ENCODE results near the gene COL25A1.
"Not testable (repeated sequence)": the region's sequence is repeated elsewhere in the genome, so short reads cannot be mapped to it uniquely, and the experiment has no call there.

Gene COL25A1

DNA sequence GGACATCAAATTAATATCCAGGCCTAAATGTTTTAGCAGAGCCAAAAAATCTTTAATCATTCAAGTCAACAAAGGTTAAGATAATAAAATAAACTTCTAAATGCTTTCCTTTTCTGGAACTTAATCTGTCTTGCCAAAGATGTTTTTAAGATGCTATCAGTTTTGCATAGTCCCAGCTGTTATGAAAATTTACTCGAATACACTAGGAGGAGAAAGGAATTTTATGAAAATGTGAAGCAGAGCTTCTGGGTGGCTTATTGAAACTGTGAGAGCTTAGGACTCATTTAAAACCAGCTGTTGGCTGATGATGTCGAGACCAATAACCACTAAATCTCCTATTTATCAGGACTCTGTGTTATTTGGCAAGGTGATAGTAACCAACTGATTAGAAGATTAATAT is 337.4 kb downstream of the COL25A1 start:
- in situ Hi-C loops (cut with HindIII; ENCODE audit: low pct_ligation_motif_present, low pct_unique_long_range_greater_than_20kb, low sequenced_read_pairs): no loop called here
- no peak for DNase-seq

DNA sequence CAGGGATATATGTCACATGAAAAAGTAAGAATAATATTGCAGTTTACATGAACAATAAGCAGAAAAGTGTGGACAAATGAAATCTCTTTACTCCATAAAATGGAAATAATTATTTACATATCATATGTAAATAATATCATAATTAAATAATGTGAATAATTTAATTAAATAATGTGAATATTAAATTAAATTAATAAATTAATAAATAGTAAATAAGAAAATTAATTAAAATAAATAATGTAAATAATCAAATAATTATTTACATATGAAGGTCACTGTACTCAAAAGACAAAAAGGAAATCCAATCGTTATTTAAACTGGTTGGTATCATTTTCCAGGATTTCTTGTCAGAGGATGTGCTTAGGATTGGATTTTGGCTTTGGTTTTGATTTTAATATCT is 338.5 kb downstream of the COL25A1 start:
- in situ Hi-C loops (cut with HindIII; ENCODE audit: low pct_ligation_motif_present, low pct_unique_long_range_greater_than_20kb, low sequenced_read_pairs): no loop called here
- DNase-seq: no peak

GRCh38 chr4:108959491-108959890 is 343.0 kb downstream of the COL25A1 start:
- in situ Hi-C loops (cut with HindIII; ENCODE audit: low pct_ligation_motif_present, low pct_unique_long_range_greater_than_20kb, low sequenced_read_pairs): no loop called here
- no peak for DNase-seq

DNA sequence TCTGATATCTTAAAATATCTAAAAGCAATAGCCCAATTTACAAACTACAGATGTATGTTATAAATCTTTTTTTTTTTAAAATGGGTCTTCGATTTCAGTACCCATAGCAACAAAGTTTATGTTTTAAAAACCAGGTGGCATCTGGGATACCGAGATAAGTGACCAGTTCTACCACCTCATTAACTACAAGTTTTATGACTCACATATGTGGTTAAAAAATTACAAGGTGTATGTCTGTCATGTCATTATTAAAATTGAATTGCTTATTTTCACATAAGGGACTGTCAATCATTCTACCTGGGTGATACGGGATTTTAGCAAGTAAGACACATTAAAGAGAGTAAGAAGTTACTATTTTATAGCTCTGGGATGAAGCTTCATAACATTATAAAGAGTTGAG is 347.6 kb downstream of the COL25A1 start:
- no peak for DNase-seq
- in situ Hi-C loops (cut with HindIII; ENCODE audit: low pct_ligation_motif_present, low pct_unique_long_range_greater_than_20kb, low sequenced_read_pairs): no loop called here

GRCh38 chr4:108953941-108954340 is 348.5 kb downstream of the COL25A1 start:
- in situ Hi-C loops (cut with HindIII; ENCODE audit: low pct_ligation_motif_present, low pct_unique_long_range_greater_than_20kb, low sequenced_read_pairs): no loop called here

GRCh38 chr4:108950158-108950915 is 352.1 kb downstream of the COL25A1 start:
- in situ Hi-C loops (cut with HindIII; ENCODE audit: low pct_ligation_motif_present, low pct_unique_long_range_greater_than_20kb, low sequenced_read_pairs): no loop called here
- no peak for DNase-seq

More at GRCh38 chr4:108953941-108954340, 348.5 kb downstream of the COL25A1 start:
- no peak for DNase-seq

DNA sequence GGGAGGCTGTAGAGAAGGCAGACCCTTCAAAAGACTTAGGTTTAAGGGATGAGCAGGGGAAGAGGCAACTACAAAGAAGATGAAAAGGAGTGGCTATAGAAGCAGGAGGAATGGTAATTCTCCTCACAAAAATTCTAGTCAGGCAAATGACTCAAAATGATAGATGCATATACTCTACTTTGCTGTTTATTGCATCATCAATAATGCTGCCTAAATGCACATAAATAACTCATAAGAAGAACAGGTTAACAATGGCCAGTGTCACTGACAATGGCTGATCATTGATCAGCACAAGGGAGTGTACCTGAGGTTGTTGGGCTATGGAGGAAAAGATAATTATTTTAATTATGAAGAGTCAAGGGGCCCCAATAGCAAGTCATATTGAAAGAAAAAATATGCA is 354.9 kb downstream of the COL25A1 start:
- no peak for DNase-seq
- in situ Hi-C loops (cut with HindIII; ENCODE audit: low pct_ligation_motif_present, low pct_unique_long_range_greater_than_20kb, low sequenced_read_pairs): no loop called here

- DNase-seq: no peak
- in situ Hi-C loops (cut with HindIII; ENCODE audit: low pct_ligation_motif_present, low pct_unique_long_range_greater_than_20kb, low sequenced_read_pairs): no loop called here
These were observed 356.2 kb downstream of the COL25A1 start for GRCh38 chr4:108946237-108946636.

- DNase-seq: no peak
- in situ Hi-C loops (cut with HindIII; ENCODE audit: low pct_ligation_motif_present, low pct_unique_long_range_greater_than_20kb, low sequenced_read_pairs): no loop called here
These were observed 358.4 kb downstream of the COL25A1 start for GRCh38 chr4:108943976-108944591.

GRCh38 chr4:108943371-108943770 is 359.1 kb downstream of the COL25A1 start:
- in situ Hi-C loops (cut with HindIII; ENCODE audit: low pct_ligation_motif_present, low pct_unique_long_range_greater_than_20kb, low sequenced_read_pairs): no loop called here
- no peak for DNase-seq

DNA sequence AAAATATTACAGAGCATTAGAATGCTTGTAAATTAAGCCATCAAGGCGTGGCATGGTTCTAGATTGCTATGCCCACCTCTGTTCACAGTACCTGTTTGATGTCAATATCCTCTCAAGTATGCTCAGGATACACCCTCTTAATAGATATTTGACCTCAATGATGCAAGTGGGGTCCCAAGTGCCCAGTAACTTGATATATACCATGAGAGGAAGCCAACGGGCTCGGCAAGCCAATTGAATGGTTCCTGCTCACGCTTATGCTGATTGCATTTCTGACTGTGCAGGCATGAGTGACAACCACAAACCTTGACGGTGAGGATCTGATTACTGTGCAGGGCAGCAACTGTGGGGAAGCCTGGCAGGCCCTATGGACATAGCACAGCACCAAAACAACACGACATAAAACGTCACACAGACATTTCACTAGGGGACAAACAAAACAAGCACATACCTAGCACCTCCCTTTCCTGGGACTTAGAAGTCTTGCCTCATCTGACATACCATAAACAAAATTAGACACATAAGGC is 360.5 kb downstream of the COL25A1 start:
- DNase-seq: no peak
- in situ Hi-C loops (cut with HindIII; ENCODE audit: low pct_ligation_motif_present, low pct_unique_long_range_greater_than_20kb, low sequenced_read_pairs): no loop called here

- in situ Hi-C loops (cut with HindIII; ENCODE audit: low pct_ligation_motif_present, low pct_unique_long_range_greater_than_20kb, low sequenced_read_pairs): no loop called here
- DNase-seq: no peak
These were observed 361.8 kb downstream of the COL25A1 start for GRCh38 chr4:108940634-108941033.

DNA sequence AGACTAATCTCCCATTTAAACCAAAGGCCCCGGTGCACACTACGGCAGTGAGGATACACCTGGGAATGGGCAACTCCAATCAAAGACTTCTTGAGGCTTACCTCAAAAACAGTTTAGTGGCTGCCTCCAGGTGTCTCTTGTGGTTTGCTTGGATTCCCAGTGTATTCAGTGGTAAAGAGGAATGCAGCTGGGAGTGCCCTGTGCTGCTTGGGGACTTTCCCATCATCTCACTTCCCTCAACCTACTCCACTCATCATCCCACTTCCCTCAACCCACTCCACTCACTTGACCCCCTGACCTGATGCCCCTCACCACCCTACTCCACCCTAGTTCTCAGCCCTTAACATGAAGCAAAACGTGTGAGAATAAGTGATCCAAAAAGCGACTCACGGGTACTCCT is 362.3 kb downstream of the COL25A1 start:
- in situ Hi-C loops (cut with HindIII; ENCODE audit: low pct_ligation_motif_present, low pct_unique_long_range_greater_than_20kb, low sequenced_read_pairs): no loop called here

DNA sequence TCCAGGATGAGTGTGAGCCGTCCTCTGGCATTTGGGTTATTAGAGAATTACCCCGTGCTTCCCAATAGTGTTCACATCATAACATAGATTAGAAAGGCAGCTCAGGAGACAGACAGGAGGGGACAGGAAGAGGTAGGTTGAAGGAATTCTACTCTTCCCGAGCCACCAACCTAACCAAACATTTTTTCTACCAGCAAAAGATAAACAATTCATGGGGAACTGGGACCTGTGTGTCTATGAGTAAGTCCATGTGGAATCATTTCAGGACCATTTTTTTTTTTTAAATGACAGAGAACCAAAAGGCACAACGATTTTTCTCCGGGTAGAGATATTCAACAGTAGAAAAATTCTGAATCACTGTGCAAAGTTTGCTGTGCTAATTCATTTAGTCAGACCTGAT is 365.4 kb downstream of the COL25A1 start:
- in situ Hi-C loops (cut with HindIII; ENCODE audit: low pct_ligation_motif_present, low pct_unique_long_range_greater_than_20kb, low sequenced_read_pairs): no loop called here
- DNase-seq: no peak

More for the DNA sequence above, 362.3 kb downstream of the COL25A1 start:
- DNase-seq: no peak

- DNase-seq; in situ Hi-C loops (cut with HindIII; ENCODE audit: low pct_ligation_motif_present, low pct_unique_long_range_greater_than_20kb, low sequenced_read_pairs): not testable (repeated sequence)
These were observed 368.5 kb downstream of the COL25A1 start for GRCh38 chr4:108933925-108934324.

GRCh38 chr4:108933046-108933445 is 369.4 kb downstream of the COL25A1 start:
- no peak for DNase-seq
- in situ Hi-C loops (cut with HindIII; ENCODE audit: low pct_ligation_motif_present, low pct_unique_long_range_greater_than_20kb, low sequenced_read_pairs): no loop called here

- no peak for DNase-seq
- in situ Hi-C loops (cut with HindIII; ENCODE audit: low pct_ligation_motif_present, low pct_unique_long_range_greater_than_20kb, low sequenced_read_pairs): no loop called here
These were observed 370.5 kb downstream of the COL25A1 start for GRCh38 chr4:108931926-108932325.

- in situ Hi-C loops (cut with HindIII; ENCODE audit: low pct_ligation_motif_present, low pct_unique_long_range_greater_than_20kb, low sequenced_read_pairs): no loop called here
- no peak for DNase-seq
These were observed 372.3 kb downstream of the COL25A1 start for GRCh38 chr4:108930186-108930585.

DNA sequence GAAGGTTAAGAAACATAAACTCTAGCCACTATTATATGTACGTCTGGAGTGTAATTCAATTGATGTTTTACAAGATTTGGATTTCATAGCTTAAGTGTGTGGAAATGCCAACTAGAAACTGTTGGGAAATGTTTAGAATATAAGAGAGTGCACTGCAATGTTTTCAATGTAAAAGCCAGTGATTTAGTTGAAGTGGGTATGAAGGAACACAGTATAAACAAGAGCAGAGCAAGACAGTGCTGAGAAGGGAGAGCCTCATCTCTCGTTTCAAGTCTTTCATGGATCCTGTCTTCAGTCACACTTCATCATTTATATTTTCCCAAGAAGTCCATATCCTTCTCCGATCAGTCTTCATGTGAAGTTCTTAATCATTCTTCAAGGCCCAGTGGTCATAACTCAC is 375.7 kb downstream of the COL25A1 start:
- in situ Hi-C loops (cut with HindIII; ENCODE audit: low pct_ligation_motif_present, low pct_unique_long_range_greater_than_20kb, low sequenced_read_pairs): no loop called here

GRCh38 chr4:108926061-108926460 is 376.4 kb downstream of the COL25A1 start:
- in situ Hi-C loops (cut with HindIII; ENCODE audit: low pct_ligation_motif_present, low pct_unique_long_range_greater_than_20kb, low sequenced_read_pairs): no loop called here
- no peak for DNase-seq

More for the DNA sequence above, 375.7 kb downstream of the COL25A1 start:
- no peak for DNase-seq

All from ACHN (cell line).